Natural killer cell (primary cell): Measurements from ENCODE around the gene MARCHF10. TPM values are rescaled to one million over a fixed set of nuclear protein-coding genes. Genes with fewer than 3 reads are reported as not detected.

Source experiments
- ATAC-seq, 3 donors: fragments of 150-1000 bp in 2 of 3; fragments of 200-7000 bp in 1 of 3; cut with Tn5 transposase; 1 replicate in 1 of 3; 2 replicates in 2 of 3; pipeline ENCODE4 v1.10.0; 2021; ENCODE audit warnings: mild to moderate bottlenecking in 2 of 3, moderate library complexity in 2 of 3
- DNase-seq, 2 donors: peaks; one replicate each; pipeline versions ENCODE4 v3.0.0 to v3.0.0-alpha.2; 2013 to 2021; ENCODE audit warnings: mixed read lengths in 1 of 2
- H3K27ac ChIP-seq: one replicate; pipeline ENCODE4 v1.5.1; 2013; ENCODE audit warnings: mild to moderate bottlenecking, low read length
- H3K27me3 ChIP-seq: one replicate; pipeline ENCODE4 v1.6.1; 2013; ENCODE audit warnings: low read length; ENCODE audit not compliant: control insufficient read depth, insufficient read depth
- H3K36me3 ChIP-seq: one replicate; pipeline ENCODE4 v1.6.1; 2013; ENCODE audit warnings: low read length; ENCODE audit not compliant: control insufficient read depth, insufficient read depth
- H3K4me1 ChIP-seq: one replicate; pipeline ENCODE4 v1.6.1; 2013; ENCODE audit warnings: low read length; ENCODE audit not compliant: control insufficient read depth, insufficient read depth
- H3K4me3 ChIP-seq: one replicate; pipeline ENCODE4 v1.5.1; 2013; ENCODE audit warnings: low read length
- H3K9me3 ChIP-seq: one replicate; pipeline ENCODE4 v1.6.1; 2013; ENCODE audit warnings: low read length; ENCODE audit not compliant: control insufficient read depth, insufficient read depth
- H3K27ac Mint-ChIP-seq, 2 donors: one replicate each; pipeline ENCODE4 v1.8.0; 2022; ENCODE audit warnings: mild to moderate bottlenecking in 2 of 2, mixed read lengths in 2 of 2, moderate library complexity in 1 of 2
- H3K27me3 Mint-ChIP-seq, 2 donors: one replicate each; pipeline ENCODE4 v1.8.0; 2022; ENCODE audit warnings: low read depth in 2 of 2, mixed read lengths in 2 of 2
- H3K36me3 Mint-ChIP-seq: one replicate; pipeline ENCODE4 v1.8.0; 2022; ENCODE audit warnings: mixed read lengths
- H3K4me1 Mint-ChIP-seq, 2 donors: one replicate each; pipeline ENCODE4 v1.8.0; 2022; ENCODE audit warnings: mixed read lengths in 2 of 2
- H3K4me3 Mint-ChIP-seq: one replicate; pipeline ENCODE4 v1.8.0; 2022; ENCODE audit warnings: mild to moderate bottlenecking, moderate library complexity, mixed read lengths
- H3K9me3 Mint-ChIP-seq, 2 donors: one replicate each; pipeline ENCODE4 v1.8.0; 2022; ENCODE audit warnings: mixed read lengths in 2 of 2
- CTCF ChIP-seq: fragments of 200-600 bp; IDR thresholded peaks from one replicate; pipeline ENCODE4 v1.8.0; 2022; ENCODE audit warnings: antibody characterized with exemption
- WGBS: methylation state at CpG from one replicate; pipeline ENCODE4 v1.1.7; 2013; ENCODE audit warnings: missing lambda C conversion rate; ENCODE audit not compliant: insufficient coverage; 5-methylcytosine and 5-hydroxymethylcytosine counted together
- intact Hi-C: fragments of 100-400 bp; cut with micrococcal nuclease; formaldehyde crosslinking; loops from one replicate; pipeline ENCODE4 v1.14.2; 2022
- total RNA-seq, 4 donors: library from RNA; stranded (reverse); fragments of 120-200 nt in 1 of 4; gene quantifications; one replicate each; pipeline versions ENCODE4 v1.2.3 to v1.2.4, GENCODE V29; 2013 to 2022

The MARCHF10 gene
- total RNA-seq, 3 donors from 2014 or later (not counting 1 experiment from before 2014, with no cell fraction given), result 0.35 to 1.2 (median 0.40) TPM

DNA sequence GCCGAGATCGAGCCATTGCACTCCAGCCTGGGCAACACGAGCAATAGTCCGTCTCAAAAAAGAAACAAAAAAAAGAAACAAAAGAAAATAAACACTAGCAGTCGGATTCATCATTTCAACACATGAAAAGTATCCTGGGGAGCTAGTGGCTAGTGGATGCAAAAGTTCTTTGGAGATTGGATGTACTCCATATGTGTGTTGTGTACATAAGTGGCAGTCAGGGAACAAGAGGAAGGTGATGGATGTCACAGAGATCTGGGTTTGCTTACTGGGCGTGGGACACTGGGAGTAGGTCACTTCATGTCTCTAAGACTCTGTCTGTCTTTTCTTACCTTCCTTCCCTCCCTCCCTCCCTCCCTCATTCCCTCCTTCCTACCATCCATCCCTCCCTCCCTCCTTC lies 145.3 kb downstream of the MARCHF10 start:
- H3K27me3 Mint-ChIP-seq, result peaks cover 0 to 18% of the 10 kb centered on the region in 2 donors
- ATAC-seq (no peak), DNase-seq (no peak)
- H3K27me3 ChIP-seq, result no peaks in the 10 kb centered on the region
- WGBS, result 94% methylated on average over 5 of the region's 6 CpGs
- no peak overlapping the region for H3K4me3 ChIP-seq
- TF ChIP-seq CTCF, result no peak
- H3K9me3 ChIP-seq, result no peaks in the 10 kb centered on the region
- no peak overlapping the region for H3K4me3 Mint-ChIP-seq
- intact Hi-C loops, result no loop called here
- no peaks in the 10 kb centered on the region for H3K4me1 ChIP-seq
- H3K36me3 ChIP-seq, result no peaks in the 10 kb centered on the region
- no peak overlapping the region for H3K27ac Mint-ChIP-seq
- H3K9me3 Mint-ChIP-seq, result peaks cover 2 to 7% of the 10 kb centered on the region in 2 donors
- H3K27ac ChIP-seq, result no peak overlapping the region
- peaks cover 12% of the 10 kb centered on the region for H3K36me3 Mint-ChIP-seq
- H3K4me1 Mint-ChIP-seq, result peaks cover 0 to 6% of the 10 kb centered on the region in 2 donors

DNA sequence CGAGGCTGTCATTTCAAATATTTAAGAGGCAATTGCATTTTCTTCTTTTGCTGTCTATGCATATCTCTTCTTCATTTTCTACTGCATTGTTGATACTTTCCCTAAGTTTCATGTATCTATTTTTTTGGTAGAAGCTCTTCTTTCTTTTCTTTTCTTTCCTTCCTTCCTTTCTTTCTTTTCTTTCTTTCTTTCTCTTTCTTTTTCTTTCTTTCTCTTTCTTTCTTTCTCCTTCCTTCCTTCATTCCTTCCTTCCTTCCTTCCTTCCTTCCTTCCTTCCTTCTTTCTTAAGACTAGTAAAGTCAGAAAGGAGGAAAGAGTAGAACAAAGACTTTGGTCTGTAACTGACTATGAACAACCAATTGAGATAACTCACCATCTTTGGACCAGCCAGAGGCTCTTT lies 146.8 kb downstream of the MARCHF10 start:
- intact Hi-C loops, result no loop called here
- H3K27me3 Mint-ChIP-seq, result peaks cover 0 to 18% of the 10 kb centered on the region in 2 donors
- peaks cover 2 to 7% of the 10 kb centered on the region in 2 donors for H3K9me3 Mint-ChIP-seq
- DNase-seq, result no peak
- no peak overlapping the region for H3K4me3 Mint-ChIP-seq
- Histone ChIP-seq H3K27me3 (no peaks in the 10 kb centered on the region), H3K27ac (no peak overlapping the region), H3K4me3 (no peak overlapping the region), H3K4me1 (no peaks in the 10 kb centered on the region), H3K9me3 (no peaks in the 10 kb centered on the region), H3K36me3 (no peaks in the 10 kb centered on the region)
- TF ChIP-seq CTCF, result no peak
- ATAC-seq, result no peak
- peaks cover 12% of the 10 kb centered on the region for H3K36me3 Mint-ChIP-seq
- H3K27ac Mint-ChIP-seq, result no peak overlapping the region
- H3K4me1 Mint-ChIP-seq, result peaks cover 0 to 6% of the 10 kb centered on the region in 2 donors
- WGBS, result no CpG with 5 or more reads among the region's 1 CpG

DNA sequence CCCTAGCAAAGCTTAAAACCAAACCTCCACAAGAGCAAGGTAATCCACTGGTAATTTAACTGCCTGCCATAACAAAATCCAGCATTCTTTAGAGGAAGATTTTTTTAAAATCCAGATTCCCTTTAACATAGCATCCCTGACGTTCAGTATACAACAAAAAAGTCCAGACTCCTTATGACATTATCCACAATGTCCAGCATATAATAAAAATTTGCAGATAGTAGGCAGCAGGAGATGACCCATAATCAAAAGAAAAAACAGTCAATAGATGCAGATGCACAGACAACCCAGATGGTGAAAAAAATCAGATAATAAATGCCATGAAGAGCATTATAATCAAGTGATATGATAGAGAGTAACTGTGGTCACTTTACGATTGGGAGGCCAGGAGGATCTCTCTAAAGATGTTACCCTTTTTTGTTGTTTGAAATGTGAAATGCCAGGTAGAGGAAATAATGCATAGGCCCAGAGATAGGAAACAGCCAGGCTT lies 147.4 kb downstream of the MARCHF10 start:
- no peak overlapping the region for H3K4me3 Mint-ChIP-seq
- H3K4me1 Mint-ChIP-seq, result peaks cover 0 to 6% of the 10 kb centered on the region in 2 donors
- Histone ChIP-seq H3K27ac (no peak overlapping the region), H3K36me3 (no peaks in the 10 kb centered on the region), H3K4me1 (no peaks in the 10 kb centered on the region), H3K9me3 (no peaks in the 10 kb centered on the region), H3K27me3 (no peaks in the 10 kb centered on the region), H3K4me3 (no peak overlapping the region)
- peaks cover 2 to 7% of the 10 kb centered on the region in 2 donors for H3K9me3 Mint-ChIP-seq
- no peak for TF ChIP-seq CTCF
- H3K27me3 Mint-ChIP-seq, result peaks cover 0 to 19% of the 10 kb centered on the region in 2 donors
- peaks cover 12% of the 10 kb centered on the region for H3K36me3 Mint-ChIP-seq
- WGBS, result 97% methylated on average over 1 of the region's 2 CpGs
- intact Hi-C loops, result no loop called here
- no peak for ATAC-seq
- no peak overlapping the region for H3K27ac Mint-ChIP-seq
- DNase-seq, result no peak
